NCI-H226 (cell line): ENCODE measurements around the gene MRAS.

Experiments used
- DNase-seq: peaks from one replicate; pipeline ENCODE4 v3.0.0-alpha.2; 2015

The MRAS gene

DNA sequence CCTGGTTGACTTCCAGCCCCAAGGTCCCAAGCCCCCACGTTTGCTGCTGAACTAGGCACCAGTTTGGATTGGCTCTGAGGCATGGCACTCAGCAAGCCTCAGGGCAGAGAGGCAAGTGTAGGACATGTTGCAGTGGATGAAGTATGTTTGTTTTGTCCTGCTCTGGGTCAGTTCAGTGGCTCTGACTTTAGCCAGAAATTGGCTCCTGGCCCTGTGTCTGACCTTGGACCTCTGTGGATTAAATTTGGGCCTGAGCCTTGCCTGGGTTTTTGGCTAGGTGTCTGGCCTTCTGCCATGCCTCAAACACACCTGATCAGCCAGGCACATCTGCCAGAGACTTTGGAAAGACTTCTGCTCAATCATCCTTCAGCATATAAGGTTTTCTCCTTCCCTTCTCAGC is 3.6 kb upstream of the MRAS start:
- DNase-seq, result no peak

GRCh38 chr3:138348754-138349739 is 668 bp downstream of the MRAS start:
- DNase-seq, result no peak

DNA sequence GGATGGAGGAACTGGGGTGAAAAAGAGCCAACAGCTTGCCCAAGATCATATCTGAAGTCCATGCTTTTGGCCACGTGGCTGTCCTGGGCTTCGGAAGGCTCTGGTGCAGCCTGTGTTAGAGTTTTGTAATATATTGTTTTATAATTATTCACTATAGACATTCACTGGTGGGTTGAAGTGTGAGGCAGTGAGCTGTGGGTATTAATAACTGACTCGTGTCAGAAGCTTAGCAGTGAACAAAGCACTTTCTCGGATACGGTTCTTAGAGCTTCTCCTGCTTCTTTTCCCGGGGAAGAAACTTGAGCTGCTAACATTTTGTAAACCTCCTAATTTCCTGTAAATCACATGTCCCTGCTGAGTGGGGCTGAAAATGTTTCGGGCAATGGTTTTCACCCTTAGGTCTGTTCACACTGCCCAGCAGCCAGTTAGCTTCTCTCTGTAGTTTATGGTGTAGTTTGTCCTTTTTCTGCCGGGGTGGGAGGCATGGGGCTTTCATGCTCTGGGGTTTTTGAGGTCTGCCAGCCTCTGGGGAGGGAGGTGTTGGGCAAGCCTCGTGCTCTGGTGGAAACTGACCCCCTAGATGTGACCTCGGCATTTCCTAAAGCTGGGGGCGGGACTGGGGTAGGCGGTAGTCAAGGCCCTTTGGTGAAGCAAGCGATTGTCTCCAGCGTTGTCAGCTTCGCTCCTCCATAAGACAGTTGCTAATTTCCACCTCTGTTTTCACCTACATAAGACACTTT is 1.7 kb downstream of the MRAS start:
- DNase-seq, result no peak

GRCh38 chr3:138351151-138351550 is 2.8 kb downstream of the MRAS start:
- no peak for DNase-seq

GRCh38 chr3:138351916-138352550 is 3.7 kb downstream of the MRAS start:
- DNase-seq, result no peak

- no peak for DNase-seq
Observed at GRCh38 chr3:138354376-138354775, 6.0 kb downstream of the MRAS start.

DNA sequence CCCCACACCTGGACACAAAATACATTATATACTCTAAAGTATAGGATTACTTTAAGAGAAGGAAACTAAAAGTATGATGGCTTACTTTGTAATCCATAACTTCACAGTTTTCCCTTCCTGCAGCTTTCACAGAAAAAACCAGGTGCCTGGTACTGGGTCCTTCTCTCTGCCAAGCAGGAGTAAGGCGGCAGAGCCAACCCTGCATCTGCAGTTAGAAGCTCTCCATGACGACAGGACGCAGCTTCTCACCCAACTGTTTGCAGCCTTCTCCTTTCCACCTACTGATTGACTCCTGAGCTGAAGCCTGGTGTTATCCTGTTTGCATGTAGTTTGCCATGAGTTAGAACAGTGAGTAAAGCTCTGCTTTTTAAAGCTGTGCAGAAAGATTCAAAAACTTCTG is 6.7 kb downstream of the MRAS start:
- DNase-seq, result no peak

DNA sequence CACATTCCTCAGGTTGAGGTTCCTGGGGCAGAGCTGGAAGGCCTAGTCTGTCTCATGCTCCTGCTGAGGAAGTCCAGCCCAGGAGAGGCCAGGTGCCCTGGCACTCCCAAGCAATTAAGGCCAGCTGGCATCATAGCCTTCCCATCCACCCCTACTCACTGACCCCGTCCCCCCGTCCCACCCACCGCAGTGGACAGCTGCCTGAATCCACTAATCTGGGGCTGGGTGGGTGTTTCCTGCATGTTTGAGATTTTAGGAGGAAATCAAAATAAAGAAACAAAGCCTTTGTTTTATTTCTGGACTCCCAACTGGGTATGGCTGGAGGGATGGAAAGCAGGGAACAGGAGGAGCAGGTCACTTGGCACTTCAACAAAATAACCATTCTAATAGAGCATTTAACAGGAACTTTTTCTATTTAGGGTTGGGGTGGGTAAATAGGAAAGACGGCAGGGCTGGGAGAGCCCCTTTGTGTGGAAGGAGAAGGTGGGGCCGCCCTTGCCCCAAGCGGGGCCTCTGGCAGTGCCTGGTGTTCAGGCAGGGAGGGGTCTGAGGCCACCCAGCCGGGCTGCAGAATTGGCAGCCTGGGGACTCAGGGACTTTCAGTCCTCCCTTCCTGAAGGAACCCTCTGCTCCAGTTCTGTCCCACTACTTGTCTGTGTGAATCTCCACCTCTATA is 8.5 kb downstream of the MRAS start:
- no peak for DNase-seq

- no peak for DNase-seq
Observed at GRCh38 chr3:138359148-138359918, 11.0 kb downstream of the MRAS start.

DNA sequence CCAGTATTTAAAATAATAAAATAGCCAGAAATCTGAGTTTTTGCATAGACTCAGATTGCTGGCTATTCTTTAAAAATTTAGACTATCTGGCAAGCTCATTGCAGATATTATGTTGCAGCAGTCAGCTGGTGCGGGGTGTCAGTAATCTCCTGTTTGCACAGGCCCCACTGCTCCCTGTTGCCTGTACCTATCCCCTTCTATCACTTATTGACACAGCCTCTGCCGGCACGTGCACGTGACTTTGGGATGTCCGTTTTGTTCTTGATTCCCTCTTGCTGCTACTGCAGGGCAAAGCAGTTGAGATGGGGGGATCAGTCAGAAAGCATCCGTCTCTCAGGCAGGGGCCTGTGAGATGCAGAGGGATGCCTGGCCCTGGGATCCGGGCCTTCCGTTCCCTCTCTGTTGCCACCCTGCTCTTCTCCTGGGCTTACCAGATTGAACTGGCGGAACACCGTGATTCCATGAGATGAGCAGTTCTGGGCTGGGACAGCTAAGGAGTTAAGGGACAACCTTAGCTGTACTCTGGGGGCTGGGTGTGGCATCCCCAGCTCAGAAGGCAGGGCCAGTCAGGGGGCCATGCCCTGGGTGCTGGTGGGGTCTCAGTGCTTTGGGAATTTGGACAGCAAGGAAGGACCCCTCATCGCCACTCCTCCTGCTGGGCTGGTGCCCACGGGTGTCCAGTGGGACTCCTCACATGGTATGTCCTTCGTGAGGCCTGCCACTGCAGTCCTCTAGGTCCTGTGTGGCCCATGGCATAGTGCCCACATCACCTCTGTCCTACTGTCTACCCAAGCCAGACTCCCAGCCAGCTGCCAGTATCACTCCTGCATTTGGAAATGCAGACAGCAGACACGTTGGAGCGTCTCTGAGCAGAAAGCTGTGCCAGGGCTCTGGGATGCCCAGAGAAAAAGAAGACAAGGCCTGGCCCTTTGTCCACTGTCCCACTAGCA is 11.8 kb downstream of the MRAS start:
- no peak for DNase-seq

DNA sequence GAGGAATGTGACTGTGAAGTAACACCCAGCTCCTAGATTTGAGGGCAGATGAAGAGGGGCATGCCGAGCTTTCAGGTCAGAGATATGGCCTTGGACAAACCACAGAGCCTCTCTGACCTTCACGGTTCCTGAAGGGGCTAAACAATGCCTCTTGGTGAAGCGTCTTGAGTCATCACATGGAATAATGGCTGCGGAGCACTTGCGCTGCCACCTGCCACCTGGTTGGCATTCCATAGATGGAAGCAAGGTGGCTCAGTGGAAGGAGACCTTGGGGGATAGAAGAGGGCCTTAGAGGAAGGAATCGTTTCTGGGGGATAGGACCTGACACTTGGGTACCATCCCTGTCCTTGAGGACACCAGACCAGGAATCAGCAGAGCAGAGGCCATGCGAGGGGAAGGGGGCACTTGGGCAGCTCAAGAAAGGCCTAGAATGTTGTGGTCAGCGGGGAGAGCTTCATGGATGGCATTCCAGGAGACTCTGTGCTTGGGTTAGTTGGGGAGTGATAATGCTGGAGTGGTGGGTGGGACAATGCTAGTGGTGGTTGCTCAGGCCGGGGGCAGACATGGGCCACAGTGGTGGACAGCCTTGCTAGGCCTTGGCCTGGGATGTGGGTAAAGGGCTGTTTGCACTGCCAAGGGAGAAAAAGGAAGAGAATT is 12.6 kb downstream of the MRAS start:
- DNase-seq, result no peak

- DNase-seq, result no peak
Observed at GRCh38 chr3:138361561-138361971, 13.2 kb downstream of the MRAS start.

GRCh38 chr3:138362538-138362937 is 14.2 kb downstream of the MRAS start:
- DNase-seq, result no peak

DNA sequence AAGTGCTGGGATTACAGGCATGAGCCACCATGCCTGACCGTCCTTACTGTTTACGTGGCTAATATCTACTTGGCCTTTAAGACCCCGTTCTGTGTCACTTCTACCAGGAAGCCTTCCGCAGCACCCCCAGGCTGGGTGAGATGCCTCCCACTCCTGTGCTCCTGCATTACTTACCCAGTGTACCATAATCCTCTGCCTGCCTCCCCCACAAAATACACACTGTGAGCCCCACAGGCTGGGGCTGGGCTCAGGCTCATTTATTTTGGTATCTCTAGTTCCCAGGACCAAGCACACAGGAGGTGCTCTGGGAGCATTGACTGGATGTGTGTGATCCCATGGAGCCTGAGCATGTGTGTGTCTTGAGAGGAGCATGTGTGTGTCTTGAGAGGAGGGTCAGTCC is 14.9 kb downstream of the MRAS start:
- no peak for DNase-seq

GRCh38 chr3:138364356-138365252 is 16.2 kb downstream of the MRAS start:
- no peak for DNase-seq

GRCh38 chr3:138365253-138365555 is 16.8 kb downstream of the MRAS start:
- DNase-seq, result no peak

- no peak for DNase-seq
Observed at GRCh38 chr3:138366006-138366759, 17.8 kb downstream of the MRAS start.

GRCh38 chr3:138367326-138367850 is 19.0 kb downstream of the MRAS start:
- no peak for DNase-seq
